Activated T-cell treated with anti-CD3 and anti-CD28 coated beads, Interleukin-2, amount 50 U/mL, for 72 hours (primary cell): ENCODE data around the gene BAAT. TPM values are rescaled to one million over a fixed set of nuclear protein-coding genes. Genes with fewer than 3 reads are reported as not detected.
"Not testable (repeated sequence)": the region's sequence is repeated elsewhere in the genome, so short reads cannot be mapped to it uniquely, and the experiment has no call there.

ENCODE experiments used
- ATAC-seq, 2 donors: fragments of 150-1000 bp; cut with Tn5 transposase; replicated peaks in 1 of 2; 2 replicates each; pipeline ENCODE4 v1.10.0; 2021; ENCODE audit warnings: moderate library complexity in 2 of 2, mild to moderate bottlenecking in 1 of 2
- DNase-seq, 2 donors: peaks; one replicate each; pipeline ENCODE4 v3.0.0; 2021 to 2022; ENCODE audit warnings: mixed read lengths in 1 of 2
- H3K27ac Mint-ChIP-seq: one replicate; pipeline ENCODE4 v1.8.0; 2022; ENCODE audit warnings: mild to moderate bottlenecking, moderate library complexity, mixed read lengths
- H3K27me3 Mint-ChIP-seq: one replicate; pipeline ENCODE4 v1.8.0; 2022; ENCODE audit warnings: low read depth, mixed read lengths
- H3K36me3 Mint-ChIP-seq, 2 donors: one replicate each; pipeline ENCODE4 v1.8.0; 2022; ENCODE audit warnings: mixed read lengths in 2 of 2, mild to moderate bottlenecking in 1 of 2; ENCODE audit not compliant: insufficient read depth in 2 of 2
- H3K4me1 Mint-ChIP-seq: one replicate; pipeline ENCODE4 v1.8.0; 2022; ENCODE audit warnings: low read depth, mixed read lengths
- H3K4me3 Mint-ChIP-seq, 2 donors: one replicate each; pipeline ENCODE4 v1.8.0; 2022; ENCODE audit warnings: mild to moderate bottlenecking in 2 of 2, mixed read lengths in 2 of 2, moderate library complexity in 2 of 2
- H3K9me3 Mint-ChIP-seq, 2 donors: one replicate each; pipeline ENCODE4 v1.8.0; 2022; ENCODE audit warnings: mixed read lengths in 2 of 2
- total RNA-seq, 2 donors: library from RNA; stranded (reverse); gene quantifications; one replicate each; pipeline ENCODE4 v1.2.3, GENCODE V29; 2022

Gene BAAT
- total RNA-seq, 2 donors from 2014 or later: 0.19 to 0.24 TPM

DNA sequence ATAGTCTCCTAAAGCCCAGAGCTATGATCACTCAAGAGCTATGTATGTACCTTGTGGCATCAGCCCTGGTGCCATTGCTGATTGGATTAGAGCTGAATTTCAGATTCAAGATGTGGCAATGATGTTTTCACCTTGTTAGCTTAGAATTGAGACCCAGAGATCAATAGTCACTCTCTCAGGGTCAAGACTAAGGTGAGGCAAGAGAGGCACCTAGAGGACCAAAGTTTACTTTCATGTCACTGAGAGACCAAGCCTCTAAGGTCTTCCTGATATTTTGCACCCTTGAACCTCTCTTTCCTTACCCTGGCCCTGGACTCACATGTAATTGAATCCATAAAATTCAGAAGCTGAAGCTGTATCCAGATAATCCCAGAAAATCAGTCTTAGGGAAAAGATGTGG lies 42.8 kb downstream of the BAAT start:
- H3K27ac Mint-ChIP-seq: no peak overlapping the region
- no peaks in the 10 kb centered on the region for H3K9me3 Mint-ChIP-seq
- peaks cover 35% of the 10 kb centered on the region for H3K27me3 Mint-ChIP-seq
- no peak for ATAC-seq
- H3K4me3 Mint-ChIP-seq: no peak overlapping the region
- H3K36me3 Mint-ChIP-seq: no peaks in the 10 kb centered on the region
- DNase-seq: no peak
- H3K4me1 Mint-ChIP-seq: no peaks in the 10 kb centered on the region

DNA sequence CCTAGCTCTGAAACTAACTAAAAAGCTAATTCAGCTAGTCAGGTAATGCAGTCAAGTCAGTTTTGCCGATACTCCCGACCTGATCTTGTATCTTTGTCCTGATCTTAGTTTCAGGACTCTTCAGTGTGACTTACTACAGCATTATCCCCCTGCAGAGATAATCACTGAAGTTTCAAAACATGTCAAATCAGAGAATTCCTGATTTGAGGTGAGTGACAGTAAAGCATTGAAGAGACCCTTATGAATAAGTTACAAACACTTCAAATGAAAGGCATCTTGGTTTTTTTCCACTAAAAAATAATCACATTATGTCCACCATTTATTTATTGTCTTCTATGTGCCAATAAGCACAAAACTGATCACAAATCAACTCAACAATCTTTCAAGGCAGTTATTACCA lies 47.6 kb downstream of the BAAT start:
- DNase-seq (no peak), ATAC-seq (no peak)
- H3K36me3 Mint-ChIP-seq: no peaks in the 10 kb centered on the region
- peaks cover 32% of the 10 kb centered on the region for H3K27me3 Mint-ChIP-seq
- no peak overlapping the region for H3K27ac Mint-ChIP-seq
- no peaks in the 10 kb centered on the region for H3K4me1 Mint-ChIP-seq
- H3K4me3 Mint-ChIP-seq: no peak overlapping the region
- no peaks in the 10 kb centered on the region for H3K9me3 Mint-ChIP-seq

DNA sequence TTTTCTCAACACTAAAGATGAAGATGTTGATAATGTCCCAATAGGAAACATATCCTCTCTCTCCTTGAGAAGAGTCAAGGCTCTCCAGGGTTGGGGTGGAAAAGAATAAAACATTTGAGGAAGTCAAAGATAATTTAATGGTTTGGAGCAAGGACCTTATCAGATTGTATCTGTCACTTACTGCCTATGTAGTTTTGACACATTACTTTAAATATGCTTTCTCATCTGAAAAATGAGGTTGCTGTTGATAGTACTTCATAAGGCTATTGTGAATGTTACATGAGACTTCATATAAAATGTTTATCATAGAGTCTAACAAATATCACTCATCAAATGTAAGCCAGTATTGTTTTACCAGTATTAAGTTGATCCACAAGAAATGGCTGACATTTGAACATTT lies 48.7 kb downstream of the BAAT start:
- no peak for DNase-seq
- H3K27me3 Mint-ChIP-seq: peaks cover 22% of the 10 kb centered on the region
- H3K9me3 Mint-ChIP-seq: no peaks in the 10 kb centered on the region
- H3K36me3 Mint-ChIP-seq: no peaks in the 10 kb centered on the region
- no peak overlapping the region for H3K27ac Mint-ChIP-seq
- ATAC-seq: no peak
- H3K4me3 Mint-ChIP-seq: no peak overlapping the region
- no peaks in the 10 kb centered on the region for H3K4me1 Mint-ChIP-seq

GRCh38 chr9:101333926-101334702 lies 50.7 kb downstream of the BAAT start:
- ATAC-seq (no peak), DNase-seq (no peak)
- peaks cover 13% of the 10 kb centered on the region for H3K27me3 Mint-ChIP-seq
- H3K4me1 Mint-ChIP-seq: no peaks in the 10 kb centered on the region
- H3K4me3 Mint-ChIP-seq: no peak overlapping the region
- no peak overlapping the region for H3K27ac Mint-ChIP-seq
- no peaks in the 10 kb centered on the region for H3K36me3 Mint-ChIP-seq
- no peaks in the 10 kb centered on the region for H3K9me3 Mint-ChIP-seq

- Mint-ChIP-seq H3K27me3 (peaks cover 18% of the 10 kb centered on the region), H3K4me3 (no peak overlapping the region)
- ATAC-seq: no peak
These were observed 51.3 kb downstream of the BAAT start for GRCh38 chr9:101333490-101333889.

DNA sequence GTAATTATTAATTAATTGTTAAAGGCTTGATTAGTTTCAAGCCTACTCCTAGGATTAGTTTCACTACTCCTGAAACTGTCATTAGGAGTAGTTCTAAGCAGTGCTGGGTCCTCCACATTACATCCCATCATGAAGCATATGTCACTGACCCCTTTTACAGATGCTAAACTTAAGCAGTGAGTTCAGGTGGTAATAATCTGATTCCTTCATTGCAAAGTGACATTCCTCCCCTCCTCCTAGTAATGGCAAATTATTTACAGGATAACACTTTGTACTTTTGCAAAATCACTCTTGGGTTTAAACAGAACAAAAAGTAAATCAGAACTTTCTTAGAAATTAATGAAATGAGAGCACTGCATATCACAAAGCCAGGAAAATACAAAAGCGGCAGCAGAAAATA lies 52.4 kb downstream of the BAAT start:
- no peaks in the 10 kb centered on the region for H3K4me1 Mint-ChIP-seq
- no peak for DNase-seq
- H3K27ac Mint-ChIP-seq: no peak overlapping the region
- peaks cover 18% of the 10 kb centered on the region for H3K27me3 Mint-ChIP-seq
- no peaks in the 10 kb centered on the region for H3K36me3 Mint-ChIP-seq
- peaks cover 0 to 1% of the 10 kb centered on the region in 2 donors for H3K9me3 Mint-ChIP-seq
- ATAC-seq: no peak
- no peak overlapping the region for H3K4me3 Mint-ChIP-seq

More at GRCh38 chr9:101333490-101333889, 51.3 kb downstream of the BAAT start:
- no peaks in the 10 kb centered on the region for H3K9me3 Mint-ChIP-seq
- no peak for DNase-seq
- H3K27ac Mint-ChIP-seq: no peak overlapping the region
- H3K36me3 Mint-ChIP-seq: no peaks in the 10 kb centered on the region
- H3K4me1 Mint-ChIP-seq: no peaks in the 10 kb centered on the region

DNA sequence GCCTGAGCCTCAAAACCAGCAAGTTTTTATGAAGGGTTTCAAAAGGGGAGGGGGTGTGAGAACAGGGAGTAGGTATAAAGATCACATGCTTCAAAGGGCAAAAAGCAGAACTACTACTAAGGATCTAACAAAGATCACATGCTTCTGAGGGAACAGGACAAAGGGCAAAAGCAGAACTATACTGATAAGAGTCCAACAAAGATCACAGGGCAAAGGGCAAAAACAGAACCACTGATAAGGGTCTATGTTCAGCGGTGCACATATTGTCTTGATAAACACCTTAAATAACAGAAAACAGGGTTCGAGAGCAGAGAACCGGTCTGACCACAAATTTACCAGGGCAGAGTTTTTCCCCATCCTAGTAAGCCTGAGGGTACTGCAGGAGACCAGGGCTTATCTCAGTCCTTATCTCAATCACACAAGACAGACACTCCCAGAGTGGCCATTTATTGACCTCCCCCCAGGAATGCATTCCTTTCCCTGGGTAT lies 57.3 kb downstream of the BAAT start:
- not testable (repeated sequence) for ATAC-seq, H3K9me3 Mint-ChIP-seq, DNase-seq, H3K36me3 Mint-ChIP-seq, H3K4me3 Mint-ChIP-seq, H3K27me3 Mint-ChIP-seq, H3K4me1 Mint-ChIP-seq, H3K27ac Mint-ChIP-seq

DNA sequence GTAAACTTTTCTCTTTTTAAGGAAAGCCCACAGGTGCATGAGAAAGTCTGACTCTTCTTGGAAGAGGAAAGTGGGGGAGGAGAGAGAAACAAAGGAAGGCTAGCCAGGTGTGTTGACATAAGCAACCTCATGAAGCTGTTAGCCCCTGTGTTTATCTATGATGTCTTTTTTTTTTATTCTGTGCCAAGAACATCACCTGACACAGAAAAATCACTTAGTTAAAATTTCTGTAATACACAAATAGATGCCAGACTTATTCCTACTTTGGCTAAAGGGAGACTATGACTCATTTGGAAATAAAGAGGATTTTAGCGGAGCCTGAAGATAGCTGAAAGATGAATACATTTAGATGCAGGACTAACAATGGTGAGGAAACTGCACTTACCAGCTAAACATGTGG lies 58.3 kb downstream of the BAAT start:
- Mint-ChIP-seq H3K4me3 (no peak overlapping the region), H3K36me3 (no peaks in the 10 kb centered on the region), H3K4me1 (no peaks in the 10 kb centered on the region), H3K9me3 (peaks cover 0 to 5% of the 10 kb centered on the region in 2 donors), H3K27ac (no peak overlapping the region), H3K27me3 (peaks cover 6% of the 10 kb centered on the region)
- no peak for ATAC-seq
- DNase-seq: no peak

GRCh38 chr9:101326035-101326434 lies 58.8 kb downstream of the BAAT start:
- no peak for ATAC-seq

GRCh38 chr9:101325053-101325452 lies 59.8 kb downstream of the BAAT start:
- H3K4me3 Mint-ChIP-seq: no peak overlapping the region
- ATAC-seq (no peak), DNase-seq (no peak)
- no peak overlapping the region for H3K27ac Mint-ChIP-seq
- no peaks in the 10 kb centered on the region for H3K36me3 Mint-ChIP-seq
- H3K9me3 Mint-ChIP-seq: peaks cover 0 to 5% of the 10 kb centered on the region in 2 donors
- H3K4me1 Mint-ChIP-seq: no peaks in the 10 kb centered on the region
- H3K27me3 Mint-ChIP-seq: peaks cover 14% of the 10 kb centered on the region

More at GRCh38 chr9:101326035-101326434, 58.8 kb downstream of the BAAT start:
- H3K36me3 Mint-ChIP-seq: no peaks in the 10 kb centered on the region
- H3K4me1 Mint-ChIP-seq: no peaks in the 10 kb centered on the region
- no peak overlapping the region for H3K4me3 Mint-ChIP-seq
- peaks cover 9% of the 10 kb centered on the region for H3K27me3 Mint-ChIP-seq
- H3K27ac Mint-ChIP-seq: no peak overlapping the region
- no peak for DNase-seq
- H3K9me3 Mint-ChIP-seq: peaks cover 0 to 5% of the 10 kb centered on the region in 2 donors

DNA sequence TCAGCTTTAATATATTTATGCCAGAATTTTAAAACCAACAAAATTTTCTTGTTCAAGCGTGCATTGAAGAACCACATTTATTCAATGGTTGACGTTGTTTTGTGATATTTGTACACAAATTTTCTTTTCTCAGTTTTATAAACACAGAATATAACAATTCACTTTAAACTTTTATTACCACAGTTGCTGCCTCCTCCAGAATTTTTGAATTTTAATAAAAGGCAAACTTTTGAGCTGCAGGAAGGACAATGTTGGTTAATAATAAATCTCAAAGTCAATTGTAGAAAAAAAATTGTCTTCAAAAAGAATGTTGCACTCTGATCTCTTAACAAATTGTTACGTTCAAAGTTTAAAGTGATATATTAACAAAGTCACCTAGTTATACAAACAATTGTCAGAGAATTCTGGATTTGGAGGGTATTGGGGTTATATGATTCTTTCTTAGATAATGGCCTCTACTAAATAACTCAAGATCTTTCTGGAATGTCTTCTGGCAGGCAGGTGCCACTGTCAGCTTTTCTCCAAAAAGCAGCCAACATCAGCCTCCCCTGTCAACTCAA lies 60.5 kb downstream of the BAAT start:
- Mint-ChIP-seq H3K9me3 (peaks cover 0 to 5% of the 10 kb centered on the region in 2 donors), H3K36me3 (no peaks in the 10 kb centered on the region), H3K27ac (no peak overlapping the region), H3K4me1 (no peaks in the 10 kb centered on the region), H3K4me3 (no peak overlapping the region), H3K27me3 (peaks cover 19% of the 10 kb centered on the region)
- ATAC-seq (no peak), DNase-seq (no peak)

- Mint-ChIP-seq H3K27me3 (peaks cover 13% of the 10 kb centered on the region), H3K27ac (no peak overlapping the region), H3K4me3 (no peak overlapping the region)
These were observed 61.7 kb downstream of the BAAT start for GRCh38 chr9:101323129-101323528.

DNA sequence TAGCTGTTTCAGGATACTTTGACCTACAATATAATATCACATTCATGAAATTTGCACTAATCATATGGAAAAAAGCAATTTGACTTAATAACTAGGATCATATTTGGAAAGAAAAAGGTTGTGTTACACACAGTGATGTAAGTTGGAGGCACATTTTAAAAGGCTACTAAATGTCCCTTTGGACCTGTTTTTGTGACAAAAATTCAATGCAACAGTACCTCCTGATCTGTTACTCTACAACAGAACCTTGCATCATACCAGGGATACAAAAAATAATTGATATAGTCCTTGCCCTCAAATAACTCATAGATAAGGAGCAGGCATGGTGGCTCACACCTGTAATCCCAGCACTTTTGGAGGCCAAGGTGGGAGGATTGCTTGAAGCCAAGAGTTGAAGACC lies 67.1 kb downstream of the BAAT start:
- no peaks in the 10 kb centered on the region for H3K36me3 Mint-ChIP-seq
- H3K27ac Mint-ChIP-seq: no peak overlapping the region
- DNase-seq (no peak), ATAC-seq (no peak)
- H3K4me1 Mint-ChIP-seq: no peaks in the 10 kb centered on the region
- no peaks in the 10 kb centered on the region for H3K9me3 Mint-ChIP-seq
- H3K4me3 Mint-ChIP-seq: no peak overlapping the region
- peaks cover 21% of the 10 kb centered on the region for H3K27me3 Mint-ChIP-seq

More at GRCh38 chr9:101323129-101323528, 61.7 kb downstream of the BAAT start:
- DNase-seq (no peak), ATAC-seq (no peak)
- Mint-ChIP-seq H3K9me3 (peaks cover 0 to 5% of the 10 kb centered on the region in 2 donors), H3K4me1 (no peaks in the 10 kb centered on the region), H3K36me3 (no peaks in the 10 kb centered on the region)

DNA sequence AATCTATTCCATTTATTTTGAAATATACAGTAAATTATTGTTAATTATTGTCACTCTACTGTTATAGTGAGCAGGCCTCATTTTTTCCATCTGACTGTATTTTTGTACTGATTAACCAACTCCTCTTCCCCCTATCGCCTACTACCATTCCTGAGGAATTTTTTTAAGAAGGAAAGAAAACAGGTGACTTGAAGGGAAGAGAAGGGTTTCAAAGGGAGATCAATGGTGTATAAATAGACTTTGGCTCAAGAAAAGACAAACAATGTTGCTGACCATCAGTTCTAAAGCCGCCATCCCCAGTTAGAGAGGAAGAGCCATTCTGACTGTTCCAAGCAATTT lies 69.7 kb downstream of the BAAT start:
- Mint-ChIP-seq H3K27ac (no peak overlapping the region), H3K4me3 (no peak overlapping the region), H3K27me3 (peaks cover 18% of the 10 kb centered on the region), H3K9me3 (no peaks in the 10 kb centered on the region), H3K36me3 (no peaks in the 10 kb centered on the region), H3K4me1 (no peaks in the 10 kb centered on the region)
- ATAC-seq (no peak), DNase-seq (no peak)
